Body of pancreas (tissue), 4 donors: Measurements from ENCODE around the gene PON3.

Experiments used
- POLR2A ChIP-seq, 3 donors: fragments of 450-650 bp; IDR thresholded peaks; one replicate each; pipeline ENCODE4 v1.6.1; 2016; ENCODE audit warnings: antibody characterized with exemption in 3 of 3, mild to moderate bottlenecking in 2 of 3
- TF ChIP-seq, protein P1 (sequence below), 7 experiments: fragments of 450-650 bp in 4 of 7; fragments of 200-600 bp in 3 of 7; sonication (generic) in 3 of 7; IDR thresholded peaks; one replicate each; pipeline ENCODE4 v1.5.1; 2016 to 2019; ENCODE audit warnings: antibody characterized with exemption in 7 of 7

DNA sequence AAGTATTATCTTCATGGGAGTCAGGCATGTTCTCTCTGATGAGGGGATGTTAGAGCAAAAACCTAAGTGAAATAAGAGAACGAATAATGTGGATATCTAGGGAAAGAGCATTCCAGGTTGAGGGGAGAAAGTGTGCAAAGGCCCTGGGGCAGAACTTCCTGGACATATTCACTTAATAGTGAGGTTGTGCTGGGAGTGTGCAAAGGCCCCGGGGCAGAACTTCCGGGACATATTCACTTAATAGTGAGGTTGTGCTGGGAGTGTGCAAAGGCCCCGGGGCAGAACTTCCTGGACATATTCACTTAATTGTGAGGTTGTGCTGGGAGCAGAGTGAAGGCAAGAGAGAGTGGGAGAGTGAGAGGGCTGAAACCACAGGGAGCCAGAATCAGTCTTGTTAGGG lies 83.6 kb downstream of the PON3 start:
- TF ChIP-seq POLR2A (IDR thresholded peaks at IDR 0.05), result no peak
- TF ChIP-seq, protein P1, sequence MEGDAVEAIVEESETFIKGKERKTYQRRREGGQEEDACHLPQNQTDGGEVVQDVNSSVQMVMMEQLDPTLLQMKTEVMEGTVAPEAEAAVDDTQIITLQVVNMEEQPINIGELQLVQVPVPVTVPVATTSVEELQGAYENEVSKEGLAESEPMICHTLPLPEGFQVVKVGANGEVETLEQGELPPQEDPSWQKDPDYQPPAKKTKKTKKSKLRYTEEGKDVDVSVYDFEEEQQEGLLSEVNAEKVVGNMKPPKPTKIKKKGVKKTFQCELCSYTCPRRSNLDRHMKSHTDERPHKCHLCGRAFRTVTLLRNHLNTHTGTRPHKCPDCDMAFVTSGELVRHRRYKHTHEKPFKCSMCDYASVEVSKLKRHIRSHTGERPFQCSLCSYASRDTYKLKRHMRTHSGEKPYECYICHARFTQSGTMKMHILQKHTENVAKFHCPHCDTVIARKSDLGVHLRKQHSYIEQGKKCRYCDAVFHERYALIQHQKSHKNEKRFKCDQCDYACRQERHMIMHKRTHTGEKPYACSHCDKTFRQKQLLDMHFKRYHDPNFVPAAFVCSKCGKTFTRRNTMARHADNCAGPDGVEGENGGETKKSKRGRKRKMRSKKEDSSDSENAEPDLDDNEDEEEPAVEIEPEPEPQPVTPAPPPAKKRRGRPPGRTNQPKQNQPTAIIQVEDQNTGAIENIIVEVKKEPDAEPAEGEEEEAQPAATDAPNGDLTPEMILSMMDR (IDR thresholded peaks at IDR 0.05), result no peak
